Measurements from ENCODE around the gene CD151. TPM values are rescaled to one million over a fixed set of nuclear protein-coding genes. Genes with fewer than 3 reads are reported as not detected.
A peak's percentile ranks its signal among the peaks of the same experiment; 100 is the strongest.

CD151 gene
- total RNA-seq, 1 experiment from 2014 or later, result 296 TPM

DNA sequence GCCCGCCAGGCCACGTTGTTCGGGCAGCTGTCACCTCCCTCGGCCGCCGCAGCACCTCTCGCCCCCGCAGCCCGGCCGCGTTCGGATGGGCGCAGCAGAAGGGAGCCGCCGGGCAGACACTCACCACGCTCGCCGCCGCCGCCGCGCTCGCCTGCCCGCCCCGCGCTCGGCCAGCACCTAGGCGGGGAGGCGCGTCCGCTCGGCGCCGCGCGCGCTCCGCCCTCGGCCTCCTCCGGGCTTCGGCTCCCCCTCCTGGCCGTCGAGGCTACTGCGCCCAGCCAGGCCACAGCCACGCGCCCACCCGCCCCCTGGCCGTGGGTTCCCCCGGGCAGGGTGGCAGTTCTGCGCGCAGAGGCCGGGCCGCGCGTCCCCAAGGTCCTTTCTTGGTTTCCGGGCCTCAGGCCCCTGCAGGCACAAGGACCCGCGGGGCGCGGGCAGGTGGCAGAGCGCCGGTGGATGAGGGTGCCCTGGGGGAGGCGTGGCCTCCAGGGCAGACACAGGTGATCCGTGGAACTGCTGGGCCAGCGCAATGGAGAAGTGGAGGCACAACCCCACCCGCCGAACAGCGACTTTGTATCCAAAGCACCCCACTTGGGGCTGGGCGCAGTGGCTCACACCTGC, 34.5 kb upstream of the CD151 start, which contains the start of gene SLC25A22 (continued):
- no peak for TF ChIP-seq ZNF274 (IDR thresholded peaks at IDR 0.05; ENCODE audit: low read depth, low read length)
- TF ChIP-seq EGR1 (IDR thresholded peaks at IDR 0.05; ENCODE audit: low read depth), result no peak

DNA sequence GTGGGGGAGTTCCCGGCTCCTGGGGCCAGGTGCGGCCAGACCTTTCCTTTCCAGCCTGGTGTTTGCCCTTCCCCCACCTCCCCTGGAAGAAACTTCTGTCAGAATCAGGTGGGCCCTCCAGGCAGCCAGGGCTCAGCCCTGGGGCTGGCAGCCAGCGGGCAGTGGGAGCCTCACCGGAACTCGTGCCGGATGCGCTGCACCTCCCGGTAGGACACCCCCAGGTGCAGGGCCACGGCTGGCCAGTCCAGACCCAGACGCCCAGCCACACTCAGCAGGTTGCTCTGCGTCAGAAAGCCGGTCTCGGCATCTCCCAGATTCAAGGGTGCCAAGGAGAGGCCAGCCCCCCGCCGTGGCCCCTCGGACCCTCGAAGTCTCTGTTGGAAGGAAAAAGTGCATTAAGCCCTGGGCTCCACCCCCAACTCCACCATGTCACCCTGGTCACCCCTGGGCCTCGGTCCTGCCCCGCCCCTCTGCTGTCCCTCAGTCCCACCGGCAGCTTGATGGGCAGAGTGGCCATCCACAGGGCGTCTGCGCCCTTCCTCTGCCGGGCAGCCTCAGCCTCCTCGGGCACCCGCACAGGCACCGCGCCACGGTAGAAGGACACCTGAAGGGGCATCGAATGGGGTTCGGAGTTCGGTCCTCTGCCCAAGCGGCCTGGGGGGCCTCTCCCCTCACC, 33.0 kb upstream of the CD151 start:
- Histone ChIP-seq H4K20me1 (ENCODE audit: insufficient read depth) (no peaks in the 10 kb centered on the region), H3K4me3 (replicated peaks in 1 of 2; ENCODE audit: low read depth in 1 of 2, low read length in 2 of 2) (no peak overlapping the region), H3K27me3 (ENCODE audit: insufficient read depth, low read length) (no peaks in the 10 kb centered on the region), H3K4me2 (ENCODE audit: low read length) (no peak overlapping the region), H3K9ac (ENCODE audit: low read length) (no peak overlapping the region), H3K4me1 (ENCODE audit: control insufficient read depth in 1 of 2, insufficient read depth in 2 of 2, low read length in 2 of 2) (peaks cover 25 to 48% of the 10 kb centered on the region in 2 experiments), H2AFZ (ENCODE audit: low read depth, low read length, poor library complexity, severe bottlenecking) (no peak overlapping the region), H3K9me2 (ENCODE audit: insufficient read depth) (no peaks in the 10 kb centered on the region), H3K79me2 (ENCODE audit: insufficient read depth, low read length) (peaks cover 36% of the 10 kb centered on the region), H3K9me3 (ENCODE audit: control insufficient read depth in 1 of 2, insufficient read depth in 1 of 2, low read depth in 1 of 2, low read length in 2 of 2) (no peaks in the 10 kb centered on the region), H3K27ac (ENCODE audit: low read depth, low read length) (peak overlapping the region; percentile 91; the same call in 1 of the 2 replicates), H3K36me3 (ENCODE audit: control insufficient read depth in 1 of 2, insufficient read depth in 2 of 2, low read length in 2 of 2) (peaks cover 0 to 9% of the 10 kb centered on the region in 2 experiments; a peak in 1 of 4 replicates)
- intact Hi-C loops (cut with micrococcal nuclease), result no loop called here
- no peak for TF ChIP-seq FOSL1 (IDR thresholded peaks at IDR 0.05; ENCODE audit: low read depth)
- TF ChIP-seq POLR2A (IDR thresholded peaks at IDR 0.05; ENCODE audit: borderline replicate concordance, extremely low read depth, insufficient read depth, insufficient read length), result no peak
- no peak for TF ChIP-seq SRF (IDR thresholded peaks at IDR 0.05; ENCODE audit: low read depth)
- no peak for TF ChIP-seq EZH2phosphoT487 (IDR thresholded peaks at IDR 0.05; ENCODE audit: borderline replicate concordance)
- TF ChIP-seq TCF7L2 (IDR thresholded peaks at IDR 0.05; ENCODE audit: borderline replicate concordance, extremely low read depth, insufficient read depth, insufficient read length), result no peak
- TF ChIP-seq, protein P1, sequence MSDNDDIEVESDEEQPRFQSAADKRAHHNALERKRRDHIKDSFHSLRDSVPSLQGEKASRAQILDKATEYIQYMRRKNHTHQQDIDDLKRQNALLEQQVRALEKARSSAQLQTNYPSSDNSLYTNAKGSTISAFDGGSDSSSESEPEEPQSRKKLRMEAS (IDR thresholded peaks at IDR 0.05), result no peak
- no peak for TF ChIP-seq EGR1 (IDR thresholded peaks at IDR 0.05; ENCODE audit: low read depth)
- TF ChIP-seq CBX3 (IDR thresholded peaks at IDR 0.05; ENCODE audit: low read depth), result no peak
- TF ChIP-seq YY1 (IDR thresholded peaks at IDR 0.05; ENCODE audit: extremely low read depth, insufficient replicate concordance, low read depth, low read length), result no peak
- RAD21 ChIA-PET (ENCODE audit: low non-redundant PET in 1 of 2, low total read pairs in 2 of 2, uncharacterized antibody in 2 of 2, unreplicated experiment in 2 of 2), result no interaction called here
- CTCF ChIA-PET, result no interaction called here
- DNase-seq (ENCODE audit: low read depth, low spot score) (no peak), ATAC-seq (no peak)
- POLR2A ChIA-PET, result no interaction called here
- BruUV-seq (replicated peaks), result no TSS peak
